Right kidney (tissue), 1 donor: ENCODE results near the gene ZBTB39.
"Not testable (repeated sequence)": the region's sequence is repeated elsewhere in the genome, so short reads cannot be mapped to it uniquely, and the experiment has no call there.

ENCODE experiments used
- DNase-seq: peaks from one replicate; pipeline ENCODE4 v3.0.0-alpha.2; 2016

ZBTB39 gene

DNA sequence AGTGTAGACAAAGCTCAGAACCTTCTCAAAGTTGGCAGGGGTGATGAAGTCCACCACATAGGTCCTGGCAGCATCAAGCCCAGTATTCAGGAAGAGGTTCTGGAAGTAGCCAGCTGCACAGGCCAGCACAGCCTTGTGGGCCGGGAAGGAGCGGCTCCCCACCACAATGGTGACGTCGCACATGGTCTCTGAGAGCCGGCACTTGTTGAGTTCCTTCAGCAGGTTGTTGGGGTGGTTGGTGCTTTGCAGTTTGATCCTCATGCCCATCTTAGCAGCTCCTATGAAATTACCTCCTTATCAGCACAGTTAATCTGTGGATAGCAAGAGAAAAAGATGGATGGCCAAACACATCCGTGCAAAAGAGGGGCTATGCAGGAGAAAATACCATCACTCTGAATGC is 1.7 kb downstream of the ZBTB39 start:
- no peak for DNase-seq

DNA sequence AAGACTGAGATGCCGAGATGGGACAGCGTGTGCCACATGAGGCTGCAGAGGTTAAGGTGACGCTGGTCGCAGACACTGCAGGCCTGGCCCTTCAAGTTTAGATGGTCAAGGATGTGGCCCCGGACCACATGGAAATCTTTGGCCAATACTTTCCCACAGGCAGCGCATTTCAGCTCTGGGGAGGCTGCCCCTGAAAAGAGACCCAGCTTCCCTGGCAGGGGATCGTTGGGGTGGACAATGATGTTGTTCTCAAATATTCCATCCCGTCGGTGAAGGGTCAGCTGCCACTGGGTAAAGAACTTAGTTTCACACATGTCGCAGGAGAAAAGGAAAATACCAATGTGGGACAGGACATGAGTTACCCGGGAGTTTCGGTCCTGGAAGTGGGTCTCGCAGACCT is 3.0 kb downstream of the ZBTB39 start:
- DNase-seq = no peak

DNA sequence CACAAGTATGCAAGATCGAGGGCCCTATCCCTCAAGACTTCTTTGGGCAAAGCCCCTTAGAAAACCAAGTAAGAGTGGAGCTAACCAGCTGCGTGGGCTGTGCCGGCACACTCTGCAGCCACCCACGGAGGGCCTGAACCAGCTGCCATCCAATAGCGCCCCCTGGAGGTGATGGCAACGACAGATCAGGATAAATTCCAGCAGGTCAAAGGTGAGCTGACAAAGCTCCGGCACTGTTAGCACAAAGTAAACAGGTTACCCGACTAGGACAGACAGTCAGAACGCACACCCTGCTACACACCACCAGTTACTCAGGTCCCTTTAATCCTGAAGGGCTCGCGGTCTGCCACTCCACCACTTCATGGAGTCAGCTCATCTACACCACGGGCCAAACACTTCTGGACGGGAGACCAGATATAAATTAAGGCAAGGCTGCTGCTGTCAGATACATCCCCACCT is 4.9 kb downstream of the ZBTB39 start:
- peak; percentile 35 for DNase-seq

DNA sequence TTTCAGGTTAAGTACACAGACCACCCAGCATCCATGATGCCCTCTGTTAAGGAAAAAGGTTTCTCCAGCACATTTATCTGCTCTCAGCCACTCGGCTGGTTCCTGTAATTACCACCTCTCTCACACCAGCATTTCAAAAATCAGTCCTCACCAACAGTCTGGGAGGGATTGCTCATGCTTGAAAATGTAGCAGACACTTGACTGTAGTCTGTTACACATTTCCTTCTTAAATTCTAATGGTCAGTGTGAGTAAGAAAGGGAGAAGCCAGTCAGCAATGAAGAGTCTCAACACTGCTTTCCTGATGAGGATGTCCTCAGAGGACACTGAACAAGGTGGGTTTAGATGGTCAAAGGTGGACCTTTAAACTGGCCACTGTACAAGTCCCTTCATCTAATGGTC is 6.0 kb downstream of the ZBTB39 start:
- no peak for DNase-seq

DNA sequence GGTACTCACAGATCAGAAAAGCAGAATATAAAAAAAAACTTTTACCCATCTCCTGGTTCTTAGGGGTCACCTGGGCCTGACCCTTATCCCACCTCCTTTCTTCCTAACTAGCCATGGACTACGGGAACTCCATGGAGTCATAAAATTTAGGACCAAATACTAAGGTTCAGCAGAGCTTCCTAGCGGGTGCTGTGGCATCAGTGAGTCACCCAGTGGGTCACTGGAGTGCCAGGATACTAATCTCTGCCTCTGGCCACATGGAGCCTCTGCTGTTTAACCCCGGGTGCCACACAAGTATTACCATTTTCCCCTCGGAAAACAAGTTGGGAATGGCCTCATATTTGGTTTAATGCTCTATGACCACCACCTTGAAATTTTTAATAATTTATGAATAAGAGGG is 6.9 kb downstream of the ZBTB39 start:
- no peak for DNase-seq

DNA sequence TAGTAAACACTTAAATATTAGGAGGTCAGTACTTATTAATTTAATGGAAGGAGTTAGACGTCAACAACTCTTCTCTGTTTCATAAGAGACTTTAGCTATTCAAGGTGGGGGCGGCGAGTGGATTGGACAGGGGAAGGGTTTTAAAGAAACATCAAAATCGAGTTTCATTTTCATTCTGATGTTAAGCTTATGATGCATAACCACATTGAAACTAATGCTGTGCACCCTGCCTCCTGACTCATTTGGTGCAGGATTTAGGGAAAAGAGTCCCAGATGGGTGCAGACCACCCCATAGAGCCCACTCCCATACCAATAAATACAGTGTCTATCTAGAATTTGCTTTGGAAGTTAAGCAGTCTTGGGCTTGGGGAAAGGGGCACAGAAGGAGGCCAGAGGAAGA is 7.4 kb downstream of the ZBTB39 start:
- no peak for DNase-seq

DNA sequence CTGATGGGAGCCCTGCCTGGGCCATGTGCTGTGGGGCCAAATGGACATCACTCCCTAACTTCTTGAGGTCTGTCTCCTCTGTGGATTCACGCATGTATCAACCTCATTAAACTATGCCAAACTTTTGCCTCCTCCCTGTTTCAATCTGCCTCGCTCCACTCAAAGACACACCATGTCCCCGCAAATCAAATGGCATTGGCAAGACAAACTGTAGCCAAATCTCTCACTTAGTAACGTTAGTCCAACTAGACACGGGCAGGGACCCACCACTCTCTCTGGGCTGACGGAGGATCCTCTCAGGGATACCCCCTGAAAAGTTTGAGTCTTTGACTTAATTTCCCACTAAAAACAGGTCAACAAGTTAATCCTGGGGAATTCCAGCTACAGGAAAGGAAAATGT is 8.0 kb downstream of the ZBTB39 start:
- no peak for DNase-seq

DNA sequence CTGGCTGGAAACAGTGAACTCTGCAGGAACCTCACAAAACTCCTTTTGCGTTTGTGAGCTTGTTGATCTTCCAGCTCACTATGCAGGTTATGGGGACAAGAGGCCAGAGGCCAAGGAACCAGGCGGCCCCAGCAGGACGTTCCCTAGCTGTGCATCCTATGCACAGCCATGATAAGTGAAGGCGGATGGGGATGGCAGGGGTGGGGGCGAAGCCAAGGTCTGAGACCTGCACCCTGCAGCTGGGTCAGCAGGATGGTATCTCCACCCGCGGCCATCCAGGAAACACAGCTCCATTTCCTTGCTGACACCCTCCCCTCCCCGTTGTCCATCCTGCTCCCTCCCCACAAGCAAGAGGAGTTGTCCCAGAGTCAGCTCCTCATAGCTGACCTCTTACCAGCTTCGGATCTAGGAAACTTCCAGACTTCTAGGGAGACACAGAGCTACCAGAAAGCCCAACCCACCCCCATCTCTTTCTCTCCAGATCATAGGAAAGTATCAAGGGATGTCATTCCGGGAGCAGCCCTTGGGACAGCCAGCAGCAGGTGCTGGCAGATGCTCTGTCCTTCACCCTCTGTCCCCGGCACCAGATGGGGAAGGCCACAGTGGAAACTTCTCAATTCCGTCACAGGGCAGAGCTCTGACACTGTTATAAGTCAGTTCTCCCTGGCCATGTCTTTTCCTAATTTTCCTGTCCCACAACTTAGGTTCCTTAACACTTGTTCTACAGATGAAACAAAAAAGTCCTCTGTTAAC is 9.4 kb downstream of the ZBTB39 start:
- no peak for DNase-seq

DNA sequence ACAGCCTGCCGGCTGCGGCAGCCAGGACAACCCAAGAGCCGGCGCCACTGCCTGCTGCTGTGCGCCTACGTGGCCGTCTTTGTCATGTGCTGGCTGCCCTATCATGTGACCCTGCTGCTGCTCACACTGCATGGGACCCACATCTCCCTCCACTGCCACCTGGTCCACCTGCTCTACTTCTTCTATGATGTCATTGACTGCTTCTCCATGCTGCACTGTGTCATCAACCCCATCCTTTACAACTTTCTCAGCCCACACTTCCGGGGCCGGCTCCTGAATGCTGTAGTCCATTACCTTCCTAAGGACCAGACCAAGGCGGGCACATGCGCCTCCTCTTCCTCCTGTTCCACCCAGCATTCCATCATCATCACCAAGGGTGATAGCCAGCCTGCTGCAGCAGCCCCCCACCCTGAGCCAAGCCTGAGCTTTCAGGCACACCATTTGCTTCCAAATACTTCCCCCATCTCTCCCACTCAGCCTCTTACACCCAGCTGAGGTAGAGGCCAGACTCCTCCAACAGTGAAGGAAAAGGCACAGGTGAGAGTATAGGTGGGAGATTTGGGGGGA is 10.3 kb downstream of the ZBTB39 start:
- no peak for DNase-seq

DNA sequence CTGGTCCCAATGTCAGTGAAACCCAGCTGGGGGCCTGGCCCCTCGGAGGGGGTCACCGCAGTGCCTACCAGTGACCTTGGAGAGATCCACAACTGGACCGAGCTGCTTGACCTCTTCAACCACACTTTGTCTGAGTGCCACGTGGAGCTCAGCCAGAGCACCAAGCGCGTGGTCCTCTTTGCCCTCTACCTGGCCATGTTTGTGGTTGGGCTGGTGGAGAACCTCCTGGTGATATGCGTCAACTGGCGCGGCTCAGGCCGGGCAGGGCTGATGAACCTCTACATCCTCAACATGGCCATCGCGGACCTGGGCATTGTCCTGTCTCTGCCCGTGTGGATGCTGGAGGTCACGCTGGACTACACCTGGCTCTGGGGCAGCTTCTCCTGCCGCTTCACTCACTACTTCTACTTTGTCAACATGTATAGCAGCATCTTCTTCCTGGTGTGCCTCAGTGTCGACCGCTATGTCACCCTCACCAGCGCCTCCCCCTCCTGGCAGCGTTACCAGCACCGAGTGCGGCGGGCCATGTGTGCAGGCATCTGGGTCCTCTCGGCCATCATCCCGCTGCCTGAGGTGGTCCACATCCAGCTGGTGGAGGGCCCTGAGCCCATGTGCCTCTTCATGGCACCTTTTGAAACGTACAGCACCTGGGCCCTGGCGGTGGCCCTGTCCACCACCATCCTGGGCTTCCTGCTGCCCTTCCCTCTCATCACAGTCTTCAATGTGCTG is 11.0 kb downstream of the ZBTB39 start:
- DNase-seq = no peak

DNA sequence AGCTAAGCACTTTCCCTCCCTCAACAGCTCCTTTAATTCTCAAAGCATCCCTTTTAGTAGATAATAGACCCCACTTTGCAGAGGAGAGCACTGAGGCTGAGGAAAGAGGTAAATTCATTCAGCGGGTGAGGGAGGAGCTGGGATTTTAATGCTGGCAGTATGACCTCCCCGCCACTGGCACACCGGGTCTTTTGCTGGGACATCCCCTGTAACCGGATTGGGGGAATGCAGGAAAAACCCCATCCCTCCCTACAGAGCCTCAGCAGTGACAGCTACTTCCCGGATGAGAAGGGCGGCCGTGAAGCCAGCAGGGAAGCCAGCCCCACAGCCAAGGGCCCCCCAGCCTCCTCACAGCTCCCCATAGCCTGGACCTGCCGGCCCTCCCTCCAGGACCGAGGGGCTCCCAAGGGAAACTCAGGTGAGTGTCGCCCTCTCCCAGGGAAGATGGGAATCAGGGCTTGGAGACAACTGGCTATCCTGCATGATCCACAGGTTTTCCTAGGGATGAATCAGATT is 12.1 kb downstream of the ZBTB39 start:
- no peak for DNase-seq

DNA sequence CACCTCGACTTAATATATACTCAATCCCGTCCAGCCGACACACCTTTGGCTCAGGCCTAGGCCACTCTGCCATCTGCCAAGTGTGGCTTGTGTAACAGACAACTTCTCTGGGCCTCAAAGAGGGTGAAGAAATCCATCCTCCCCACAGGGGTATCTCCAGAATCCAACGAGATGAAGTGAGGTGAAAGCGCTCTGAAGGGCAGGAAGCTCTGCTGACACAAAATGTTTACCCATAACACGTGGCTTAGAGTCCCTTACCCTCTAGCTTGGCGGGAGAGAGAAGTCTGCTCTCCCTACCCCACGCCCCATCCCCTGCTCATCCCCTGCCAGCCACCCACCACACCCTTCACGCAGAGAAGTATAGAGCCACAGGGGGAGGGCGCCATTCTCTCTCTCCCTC is 13.0 kb downstream of the ZBTB39 start:
- DNase-seq = no peak

DNA sequence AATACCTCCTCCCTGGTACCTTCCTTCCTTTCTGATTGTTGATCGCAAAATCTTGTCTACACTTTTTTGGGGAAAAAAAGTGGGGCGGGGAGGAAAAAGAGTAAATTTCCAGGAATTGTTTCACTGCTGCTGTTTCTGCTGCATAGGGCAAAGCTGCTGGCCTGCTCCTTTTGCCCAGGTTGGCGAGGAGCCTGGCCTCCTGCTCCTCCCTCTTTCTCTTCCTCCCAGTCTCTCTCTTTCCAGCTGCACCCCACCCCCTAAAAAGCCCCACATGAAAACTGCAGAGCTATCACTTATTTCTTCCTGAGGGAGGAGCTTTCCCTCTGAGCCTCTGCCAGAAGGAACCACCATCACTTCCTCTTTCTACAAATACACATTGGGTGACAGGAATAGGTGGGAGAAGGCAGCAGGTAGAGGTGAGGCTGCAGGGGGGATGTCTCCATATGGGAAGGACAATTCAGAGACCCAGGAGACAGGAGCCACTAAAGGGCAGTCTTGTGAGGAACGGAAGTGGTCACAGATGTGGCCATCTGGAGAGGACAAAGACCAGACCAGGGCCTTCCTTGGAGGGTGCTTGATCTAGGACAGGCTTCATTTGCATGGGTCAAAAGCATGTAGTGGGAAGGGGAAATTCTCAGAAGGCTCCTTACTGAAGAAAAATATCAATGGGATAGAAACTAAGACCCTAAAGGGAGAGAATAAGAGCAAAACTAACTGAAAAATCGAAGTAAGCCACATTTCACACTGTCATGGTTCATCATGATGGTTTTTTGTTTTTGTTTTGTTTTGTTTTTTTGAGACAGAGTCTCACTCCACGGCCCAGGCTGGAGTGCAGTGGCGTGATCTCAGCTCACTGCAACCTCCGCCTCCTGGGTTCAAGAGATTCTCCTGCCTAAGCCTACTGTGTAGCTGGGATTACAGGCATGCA is 14.8 kb downstream of the ZBTB39 start:
- DNase-seq = no peak

DNA sequence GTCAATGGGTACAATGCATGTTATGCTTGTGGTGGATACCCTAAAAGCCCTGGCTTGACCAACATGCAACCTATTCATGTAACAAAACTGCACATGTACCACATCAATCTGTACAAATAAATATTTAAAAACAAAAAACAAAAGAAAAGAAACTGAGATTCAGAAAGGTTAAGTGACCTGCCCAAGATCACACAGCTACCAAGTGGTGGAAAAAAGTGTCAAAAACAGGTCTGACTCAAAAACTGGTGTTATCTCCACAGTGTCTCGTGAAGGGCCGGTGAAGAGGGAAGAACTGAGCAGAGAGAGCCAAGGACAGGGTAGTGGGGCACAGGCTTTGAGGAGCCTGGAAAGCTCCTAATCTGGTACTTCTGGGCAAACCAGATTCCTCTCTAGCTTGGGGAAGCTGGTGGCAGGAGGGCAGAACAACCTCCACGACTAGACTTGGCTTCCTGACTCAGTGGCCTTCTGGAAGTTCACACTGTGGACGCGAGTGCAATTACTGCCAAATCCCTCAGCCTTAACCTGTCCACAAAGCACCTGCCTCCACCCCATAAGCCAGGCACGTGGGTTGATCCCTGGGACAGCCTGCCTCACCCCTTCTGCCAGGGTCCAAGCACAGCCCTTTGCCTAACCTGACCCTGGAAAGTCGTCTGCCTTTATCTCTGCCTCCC is 15.6 kb downstream of the ZBTB39 start:
- DNase-seq = no peak

DNA sequence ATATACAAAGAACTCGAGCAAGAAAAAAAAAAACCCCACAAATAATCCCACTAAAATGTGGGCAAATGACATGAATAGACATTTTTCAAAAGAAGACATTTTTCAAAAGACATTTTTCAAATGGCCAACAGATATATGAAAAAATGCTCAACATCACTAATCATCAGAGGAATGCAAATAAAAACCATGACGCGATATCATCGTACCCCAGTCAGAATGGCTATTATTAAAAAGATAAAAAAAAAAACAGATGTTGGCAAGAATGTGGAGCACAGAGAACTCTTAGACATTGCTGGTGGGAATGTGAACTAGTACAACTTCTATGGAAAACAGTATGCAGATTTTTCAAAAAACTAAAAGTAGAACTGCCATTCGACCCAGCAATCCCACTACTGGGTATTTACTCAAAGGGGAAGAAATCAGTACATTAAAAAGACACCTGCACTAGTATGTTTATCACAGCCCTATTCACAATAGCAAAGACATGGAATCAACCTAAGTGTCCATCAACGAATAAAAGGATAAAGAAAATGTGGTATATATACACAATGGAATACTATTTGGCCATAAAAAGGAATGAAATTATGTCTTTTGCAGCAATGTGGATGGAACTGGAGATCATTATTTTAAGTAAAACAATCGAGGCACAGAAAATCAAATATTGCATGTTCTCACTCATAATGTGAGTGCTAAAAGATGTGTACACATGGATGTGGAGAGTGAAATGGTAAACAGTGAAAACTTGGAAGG is 16.3 kb downstream of the ZBTB39 start:
- DNase-seq = no peak

DNA sequence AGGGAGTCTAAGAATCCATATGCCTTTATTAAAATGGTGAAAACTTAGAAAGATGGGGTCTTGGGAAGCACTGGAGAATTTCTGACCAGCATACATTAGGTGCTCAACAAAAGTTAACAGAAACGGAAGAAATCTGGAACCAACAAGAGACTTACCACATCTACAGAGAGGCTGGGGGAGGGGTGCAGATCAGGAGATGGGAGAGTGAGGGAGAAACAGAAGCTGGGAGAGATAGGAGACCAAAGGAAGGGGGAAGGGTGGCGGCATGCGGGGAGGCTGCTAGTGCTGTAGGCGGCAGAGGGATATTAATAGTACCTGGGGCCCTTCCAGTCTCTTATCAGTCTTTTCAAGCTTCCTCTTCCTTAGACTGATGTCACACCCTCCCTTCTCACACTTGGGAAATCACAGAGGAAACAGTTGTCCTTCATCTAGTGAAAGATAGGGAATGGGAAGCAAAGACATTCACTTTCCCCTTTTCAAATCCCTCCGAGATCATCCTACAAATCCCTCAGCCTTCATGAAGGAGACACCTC is 18.1 kb downstream of the ZBTB39 start:
- DNase-seq = no peak

DNA sequence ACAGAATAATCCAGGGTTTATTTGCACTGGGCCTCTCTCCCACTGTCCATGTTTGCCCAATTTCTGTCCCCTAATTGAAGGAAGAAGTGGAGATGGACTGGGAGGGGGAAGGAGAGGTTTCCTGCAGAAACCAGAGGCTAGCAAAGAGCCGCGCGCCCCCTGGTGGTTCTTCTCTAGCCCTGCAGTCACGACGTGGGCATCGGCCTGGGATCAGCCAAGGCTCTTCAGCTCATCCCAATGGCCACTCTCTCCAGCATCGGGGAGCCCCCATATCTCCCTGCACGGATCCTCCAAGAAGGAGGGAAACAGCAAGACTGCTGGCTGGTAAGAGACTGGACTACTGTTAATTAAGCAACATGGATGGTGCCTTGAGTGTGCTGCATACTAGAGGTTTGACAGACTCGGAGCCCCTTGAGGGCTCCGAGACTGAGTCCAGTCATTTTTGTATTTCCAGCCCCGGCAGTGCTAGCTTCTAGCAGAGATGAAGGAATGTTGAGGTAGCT is 18.7 kb downstream of the ZBTB39 start:
- DNase-seq = peak; percentile 61

DNA sequence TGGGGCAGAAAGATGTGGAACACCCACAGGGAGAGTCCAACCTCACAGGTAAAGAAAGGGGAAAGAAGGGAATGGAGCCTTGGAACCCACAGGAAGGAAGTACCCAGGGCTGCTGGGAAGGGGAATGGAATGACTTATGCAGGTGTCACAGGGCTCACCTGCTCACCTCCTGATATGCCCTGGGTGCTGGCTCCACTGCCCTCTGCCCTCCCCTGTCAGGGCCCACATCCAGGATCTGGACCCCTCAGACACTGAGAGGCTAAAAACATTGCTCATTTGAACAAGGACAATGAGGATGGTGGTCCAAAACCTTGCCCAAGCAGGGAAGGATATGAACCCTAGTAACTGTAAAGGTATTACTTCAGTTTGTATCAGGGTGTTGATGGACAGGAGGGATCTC is 19.3 kb downstream of the ZBTB39 start:
- no peak for DNase-seq

DNA sequence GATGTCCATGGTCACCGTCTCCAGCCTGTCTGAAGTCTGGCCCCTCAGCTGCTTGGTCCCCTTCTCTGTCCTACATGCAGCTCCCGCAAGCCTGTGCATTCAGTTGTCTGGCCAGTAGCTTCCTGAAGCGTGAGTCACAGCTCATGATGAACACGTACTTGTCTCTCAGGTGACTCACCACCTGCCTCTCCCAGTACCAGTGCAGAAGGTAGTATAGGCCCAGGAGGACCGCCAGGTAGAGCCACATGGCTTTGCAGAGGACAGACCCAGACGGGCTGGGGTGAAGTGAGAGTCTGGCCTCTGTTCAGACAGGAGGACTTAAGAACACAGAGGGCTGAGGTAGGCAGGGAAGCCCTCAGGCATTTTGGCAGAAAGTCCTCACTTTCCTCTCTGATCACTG is 20.6 kb downstream of the ZBTB39 start:
- not testable (repeated sequence) for DNase-seq

DNA sequence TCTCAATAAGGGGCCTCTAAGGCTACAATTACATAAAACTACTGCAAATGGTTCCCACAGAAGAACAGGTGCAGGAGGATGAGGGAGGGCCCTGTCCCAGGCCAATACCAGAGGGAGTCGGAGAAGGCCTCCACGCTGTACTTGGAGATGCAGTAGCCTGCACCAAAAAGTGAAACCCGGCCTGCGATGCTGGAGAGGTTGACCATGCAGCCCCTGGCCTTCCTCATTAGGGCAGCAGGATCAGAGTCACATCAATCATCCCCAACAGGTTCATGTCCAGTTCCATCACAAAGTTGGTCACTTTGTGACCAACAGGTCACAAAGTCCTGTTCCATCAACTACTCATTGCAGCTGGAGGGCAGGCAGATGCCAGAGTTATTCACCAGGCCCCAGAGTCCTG is 23.0 kb downstream of the ZBTB39 start:
- no peak for DNase-seq
